ENCODE data around the gene ZSCAN10.

- TF ChIP-seq CTCF (IDR thresholded peaks at IDR 0.05; ENCODE audit: low read length), result no peak
- TF ChIP-seq EZH2phosphoT487 (IDR thresholded peaks at IDR 0.05; ENCODE audit: low read length), result no peak
- TF ChIP-seq EZH2 (optimal IDR thresholded peaks at IDR 0.05; ENCODE audit: low read depth, low read length), result no peak
Observed at GRCh38 chr16:3143598-3144320, 44.7 kb upstream of the ZSCAN10 start.

Measured in MM.1S (cell line).